ENCODE results near the gene ASB15. TPM values are rescaled to one million over a fixed set of nuclear protein-coding genes. Genes with fewer than 3 reads are reported as not detected.

The ASB15 gene
- total and polyA plus RNA-seq, 2 of the 4 experiments (the other 2 are of a cell fraction), result not detected

DNA sequence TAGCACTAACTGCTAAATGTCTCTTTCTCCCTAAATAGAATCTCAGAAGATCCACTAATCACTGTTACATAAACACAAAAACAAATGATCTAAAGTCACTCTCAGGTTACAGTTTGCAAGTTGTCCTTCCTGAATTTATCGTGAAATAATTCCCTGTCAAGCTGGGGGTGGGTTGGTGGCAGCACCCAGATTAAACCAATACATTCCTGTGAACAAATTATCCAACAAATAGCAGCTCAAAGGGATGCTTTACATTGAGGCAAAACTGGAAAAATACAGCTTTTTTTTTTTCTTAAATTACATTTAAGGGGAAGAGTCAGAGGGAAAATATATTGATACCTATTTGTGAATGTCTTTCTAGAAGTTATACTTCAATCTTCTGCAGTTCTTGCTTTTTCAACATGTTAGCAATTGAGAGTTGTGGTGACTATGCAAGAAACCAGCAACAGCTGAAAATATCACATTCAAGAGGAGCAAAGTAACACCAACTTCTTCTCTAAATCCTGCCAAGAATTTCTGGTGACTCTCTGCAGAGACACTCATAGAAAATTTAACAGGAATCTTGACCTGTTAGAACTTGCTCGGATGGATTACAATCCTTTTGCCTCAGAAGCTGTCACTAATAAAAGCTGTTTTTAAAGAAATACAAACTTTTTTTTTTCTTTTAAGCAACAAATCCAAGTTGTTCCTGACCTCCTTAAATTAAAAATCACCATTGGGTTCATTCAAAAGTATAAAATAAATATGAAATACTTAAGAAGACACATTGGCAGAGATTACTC lies 73.0 kb downstream of the ASB15 start (continued):
- no peak for TF ChIP-seq MAZ (IDR thresholded peaks at IDR 0.05; ENCODE audit: borderline replicate concordance, low read depth, low read length)

DNA sequence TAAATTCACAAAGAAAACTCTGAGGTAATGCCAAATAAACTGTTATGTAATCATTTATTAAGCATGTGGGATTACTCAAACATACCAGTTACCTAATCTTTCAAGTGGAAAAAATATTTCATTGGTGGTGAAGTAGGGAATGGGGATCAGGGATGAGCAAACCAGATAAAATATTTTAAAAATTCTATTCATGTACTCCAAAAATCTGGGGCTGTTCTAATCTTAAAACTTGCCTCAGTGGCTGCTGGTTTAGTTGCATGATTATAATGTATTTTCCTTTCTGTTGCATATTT lies 73.5 kb downstream of the ASB15 start:
- Histone ChIP-seq H3K9me3 (ENCODE audit: control insufficient read depth, insufficient read depth, low read length) (no peaks in the 10 kb centered on the region), H2BK5ac (ENCODE audit: low read depth, low read length, poor library complexity, severe bottlenecking) (no peak overlapping the region), H3K27ac (ENCODE audit: insufficient read depth, low read length) (no peak overlapping the region), H3K4me1 (ENCODE audit: control insufficient read depth, insufficient read depth, low read length) (peaks cover 4% of the 10 kb centered on the region; the same call in 1 of the 2 replicates), H2BK120ac (ENCODE audit: low read depth, low read length) (no peak overlapping the region), H2AK9ac (replicated peaks; ENCODE audit: low read depth, low read length, poor library complexity) (no peak overlapping the region), H3K56ac (ENCODE audit: extremely low read depth, insufficient read depth, low read length) (no peak overlapping the region), H2BK15ac (ENCODE audit: low read depth, low read length) (no peak overlapping the region), H4K20me1 (ENCODE audit: insufficient read depth, low read length) (no peaks in the 10 kb centered on the region), H3K79me1 (ENCODE audit: low read depth in 1 of 2, low read length in 2 of 2) (no peaks in the 10 kb centered on the region), H4K91ac (ENCODE audit: insufficient read depth, low read depth, low read length) (no peak overlapping the region), H3K14ac (replicated peaks; ENCODE audit: low read depth, low read length) (no peak overlapping the region), H3K9ac (ENCODE audit: low read depth, low read length) (no peak overlapping the region), H3K4me2 (ENCODE audit: low read depth, low read length) (no peak overlapping the region), H2AK5ac (ENCODE audit: low read depth, low read length) (no peak overlapping the region), H4K8ac (ENCODE audit: low read depth in 2 of 2, low read length in 2 of 2) (no peak overlapping the region), H3K23ac (ENCODE audit: low read depth, low read length) (no peak overlapping the region), H3K36me3 (ENCODE audit: control insufficient read depth, insufficient read depth, low read length) (peaks cover 2% of the 10 kb centered on the region), H3K18ac (ENCODE audit: low read depth, low read length) (no peak overlapping the region), H3K4ac (ENCODE audit: low read depth, low read length) (no peak overlapping the region), H3K4me3 (ENCODE audit: insufficient read depth, low read depth, low read length) (no peak overlapping the region), H3K9me1 (ENCODE audit: insufficient read depth, low read length) (no peaks in the 10 kb centered on the region), H2BK20ac (ENCODE audit: low read depth, low read length) (no peak overlapping the region), H2AFZ (replicated peaks; ENCODE audit: low read length, poor library complexity) (no peak overlapping the region), H3K27me3 (ENCODE audit: control insufficient read depth, insufficient read depth, low read length) (no peaks in the 10 kb centered on the region), H4K5ac (ENCODE audit: low read depth, low read length) (no peak overlapping the region)
- in situ Hi-C loops (cut with MboI; ENCODE audit: low sequenced_read_pairs) (no loop called here), dilution Hi-C loops (cut with HindIII; ENCODE audit: low sequenced_read_pairs, unreplicated experiment) (no loop called here), intact Hi-C loops (cut with micrococcal nuclease) (no loop called here)
- no TSS peak for BruUV-seq (replicated peaks)
- TF ChIP-seq CEBPB (IDR thresholded peaks at IDR 0.05; ENCODE audit: low read depth, low read length) (peak; percentile 34; the same call in 1 of the 2 replicates), MAFK (IDR thresholded peaks at IDR 0.05; ENCODE audit: low read depth, low read length) (no peak)
- ATAC-seq (ENCODE audit: low read depth) (peak; percentile 64), DNase-seq (peak; percentile 25)
- ChIA-PET POLR2A (ENCODE audit: unreplicated experiment) (no interaction called here), CTCF (no interaction called here)

Data from IMR-90 (cell line).